ENCODE data around the gene PITRM1.
"Not testable (repeated sequence)": the region's sequence is repeated elsewhere in the genome, so short reads cannot be mapped to it uniquely, and the experiment has no call there.

PITRM1 gene

DNA sequence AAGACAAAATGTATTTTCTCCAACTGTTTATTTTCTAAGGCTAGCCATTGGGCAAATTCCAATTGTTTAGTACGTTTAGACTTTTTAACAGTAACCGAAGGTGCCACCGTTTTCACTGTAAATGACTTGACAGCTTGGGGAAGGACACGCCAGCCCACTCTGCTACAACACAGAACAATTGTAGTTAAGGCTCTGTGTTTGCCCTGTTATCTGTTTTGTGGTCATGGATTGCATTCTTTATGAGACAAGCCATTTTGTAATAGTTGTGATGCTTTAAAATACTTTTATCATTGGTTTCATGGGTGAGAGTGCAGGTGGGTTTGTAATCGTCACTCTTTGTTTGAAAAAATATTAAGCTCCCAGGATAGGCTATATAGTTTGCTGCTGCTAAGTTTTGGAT lies 6.6 kb upstream of the PITRM1 start:
- Histone ChIP-seq H3K9ac (ENCODE audit: low read length) (no peak overlapping the region), H3K4me3 (ENCODE audit: low read depth in 1 of 2, low read length in 2 of 2) (no peak overlapping the region), H3K4me1 (ENCODE audit: insufficient read depth, low read length) (no peaks in the 10 kb centered on the region), H3K36me3 (ENCODE audit: insufficient read depth, low read length) (no peaks in the 10 kb centered on the region), H3K27me3 (ENCODE audit: control insufficient read depth in 1 of 2, insufficient read depth in 2 of 2, low read length in 2 of 2) (no peaks in the 10 kb centered on the region), H3K9me3 (ENCODE audit: low read length) (no peaks in the 10 kb centered on the region), H3K27ac (ENCODE audit: low read depth, low read length) (no peak overlapping the region)

GRCh38 chr10:3178042-3178441 lies 5.5 kb upstream of the PITRM1 start:
- H3K27me3 ChIP-seq (ENCODE audit: control insufficient read depth in 1 of 2, insufficient read depth in 2 of 2, low read length in 2 of 2) = no peaks in the 10 kb centered on the region
- H3K9ac ChIP-seq (ENCODE audit: low read length) = no peak overlapping the region
- H3K4me1 ChIP-seq (ENCODE audit: insufficient read depth, low read length) = no peaks in the 10 kb centered on the region
- H3K27ac ChIP-seq (ENCODE audit: low read depth, low read length) = no peak overlapping the region
- H3K36me3 ChIP-seq (ENCODE audit: insufficient read depth, low read length) = no peaks in the 10 kb centered on the region
- H3K9me3 ChIP-seq (ENCODE audit: low read length) = no peaks in the 10 kb centered on the region
- no peak overlapping the region for H3K4me3 ChIP-seq (ENCODE audit: low read depth in 1 of 2, low read length in 2 of 2)

DNA sequence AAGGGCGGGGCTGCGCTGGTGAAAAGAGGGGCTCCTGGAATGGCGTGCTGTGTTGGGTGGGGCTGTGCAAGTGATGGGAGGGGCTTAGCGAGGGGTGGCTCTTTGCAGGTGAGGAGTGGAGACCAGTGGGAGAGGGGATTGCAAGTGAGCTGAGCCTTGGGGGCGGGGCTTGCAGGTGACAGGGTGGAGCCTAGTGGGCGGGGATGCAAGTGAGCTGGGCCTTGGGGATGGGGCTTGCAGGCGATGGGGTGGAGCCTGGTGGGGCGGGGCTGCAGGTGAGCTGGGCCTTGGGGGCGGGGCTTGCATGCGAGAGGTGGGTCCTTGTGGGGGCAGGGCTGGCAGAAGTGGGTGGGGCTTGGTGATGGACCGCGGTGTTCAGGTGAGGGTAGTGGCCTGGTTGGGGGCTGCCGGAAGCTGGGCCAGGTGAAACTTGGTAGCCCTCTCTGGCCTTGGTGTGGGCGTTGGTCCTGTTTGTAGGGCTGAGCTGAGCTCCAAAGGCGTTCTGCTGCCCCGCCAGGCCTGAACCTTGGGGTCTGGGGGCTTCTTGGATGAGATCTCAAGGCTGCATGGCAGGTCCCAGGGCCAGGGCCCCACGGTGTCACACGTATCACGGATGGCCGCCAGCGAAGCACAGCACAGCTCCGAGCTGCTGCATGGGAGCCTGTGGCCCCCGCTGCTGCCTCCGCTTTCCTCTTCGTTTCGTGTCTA lies 743 bp upstream of the PITRM1 start:
- no peak overlapping the region for H3K9ac ChIP-seq (ENCODE audit: low read length)
- no peak overlapping the region for H3K27ac ChIP-seq (ENCODE audit: low read depth, low read length)

DNA sequence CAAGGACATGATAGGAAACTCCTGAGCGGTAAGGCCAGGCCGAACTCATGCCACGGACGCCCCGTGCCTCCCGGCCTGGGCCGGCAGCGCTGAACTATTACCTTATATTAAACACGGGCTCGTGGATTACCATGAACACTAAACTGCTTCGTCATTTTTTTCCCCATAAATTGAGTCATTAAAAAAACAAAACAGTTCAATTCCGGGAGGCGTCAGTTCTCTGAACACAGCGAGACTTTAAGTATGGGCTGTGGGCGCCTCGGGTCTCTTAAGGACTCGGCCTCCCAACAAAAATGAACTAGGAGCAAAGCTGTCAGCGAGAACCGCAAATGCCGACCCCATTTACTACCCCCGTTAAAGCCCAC lies 519 bp downstream of the PITRM1 start:
- Histone ChIP-seq H3K27me3 (ENCODE audit: control insufficient read depth in 1 of 2, insufficient read depth in 2 of 2, low read length in 2 of 2) (no peaks in the 10 kb centered on the region), H3K4me3 (ENCODE audit: low read depth in 1 of 2, low read length in 2 of 2) (peak overlapping the region; percentile 63 to 86), H3K9ac (ENCODE audit: low read length) (peak overlapping the region; percentile 74), H3K4me1 (ENCODE audit: insufficient read depth, low read length) (peaks cover 6% of the 10 kb centered on the region), H3K9me3 (ENCODE audit: low read length) (no peaks in the 10 kb centered on the region), H3K27ac (ENCODE audit: low read depth, low read length) (peak overlapping the region; percentile 65), H3K36me3 (ENCODE audit: insufficient read depth, low read length) (peaks cover 27% of the 10 kb centered on the region)

More for the DNA sequence above, 743 bp upstream of the PITRM1 start:
- peaks cover 15% of the 10 kb centered on the region for H3K36me3 ChIP-seq (ENCODE audit: insufficient read depth, low read length)
- H3K27me3 ChIP-seq (ENCODE audit: control insufficient read depth in 1 of 2, insufficient read depth in 2 of 2, low read length in 2 of 2) = no peaks in the 10 kb centered on the region
- peaks cover 6% of the 10 kb centered on the region for H3K4me1 ChIP-seq (ENCODE audit: insufficient read depth, low read length)
- H3K9me3 ChIP-seq (ENCODE audit: low read length) = no peaks in the 10 kb centered on the region
- peak overlapping the region; percentile 34 to 52 for H3K4me3 ChIP-seq (ENCODE audit: low read depth in 1 of 2, low read length in 2 of 2)

DNA sequence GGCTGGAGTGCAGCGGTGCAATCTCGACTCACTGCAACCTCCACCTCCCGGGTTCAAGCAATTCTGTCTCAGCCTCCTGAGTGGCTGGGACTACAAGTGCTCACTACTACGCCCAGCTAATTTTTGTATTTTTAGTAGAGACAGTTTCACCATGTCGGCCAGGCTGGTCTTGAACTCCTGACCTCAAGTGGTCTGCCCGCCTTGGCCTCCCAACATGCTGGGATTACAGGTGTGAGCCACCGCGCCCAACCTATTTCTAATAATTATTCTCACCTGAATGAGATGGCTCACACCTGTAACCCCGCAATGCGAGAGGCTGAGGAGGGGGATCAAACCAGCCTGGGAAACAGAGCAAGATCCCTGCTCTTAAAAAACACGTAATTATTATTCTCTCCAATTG lies 1.1 kb downstream of the PITRM1 start:
- H3K9me3 ChIP-seq (ENCODE audit: low read length); H3K27ac ChIP-seq (ENCODE audit: low read depth, low read length); H3K27me3 ChIP-seq (ENCODE audit: control insufficient read depth in 1 of 2, insufficient read depth in 2 of 2, low read length in 2 of 2); H3K4me1 ChIP-seq (ENCODE audit: insufficient read depth, low read length): not testable (repeated sequence)
- Histone ChIP-seq H3K36me3 (ENCODE audit: insufficient read depth, low read length) (peaks cover 32% of the 10 kb centered on the region), H3K4me3 (ENCODE audit: low read depth in 1 of 2, low read length in 2 of 2) (peak overlapping the region; percentile 63 to 86), H3K9ac (ENCODE audit: low read length) (peak overlapping the region; percentile 74)

- Histone ChIP-seq H3K9me3 (ENCODE audit: low read length) (no peaks in the 10 kb centered on the region), H3K9ac (ENCODE audit: low read length) (no peak overlapping the region), H3K4me1 (ENCODE audit: insufficient read depth, low read length) (peaks cover 6% of the 10 kb centered on the region), H3K4me3 (ENCODE audit: low read depth in 1 of 2, low read length in 2 of 2) (no peak overlapping the region), H3K27me3 (ENCODE audit: control insufficient read depth in 1 of 2, insufficient read depth in 2 of 2, low read length in 2 of 2) (no peaks in the 10 kb centered on the region), H3K27ac (ENCODE audit: low read depth, low read length) (no peak overlapping the region), H3K36me3 (ENCODE audit: insufficient read depth, low read length) (peaks cover 50% of the 10 kb centered on the region)
Observed at GRCh38 chr10:3169673-3170072, 2.9 kb downstream of the PITRM1 start.

DNA sequence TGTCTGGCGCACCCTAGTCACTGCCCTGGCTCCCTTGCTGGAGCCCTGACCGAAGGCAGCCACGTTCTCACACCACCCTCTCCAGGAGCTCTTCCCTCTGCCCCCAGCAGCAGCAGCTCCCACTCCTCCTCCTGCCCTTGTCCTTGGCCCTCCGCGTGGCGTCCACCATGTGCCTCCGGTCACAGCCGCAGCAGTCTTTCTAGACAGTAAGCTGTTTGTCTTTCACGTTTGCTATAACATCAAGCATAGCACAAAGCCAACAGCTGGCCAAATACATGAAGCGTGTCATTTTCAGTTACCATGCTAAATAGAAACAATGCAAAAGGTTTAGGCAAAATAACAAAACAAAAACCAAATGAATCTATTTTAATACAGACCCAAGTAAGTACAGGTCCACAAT lies 3.3 kb downstream of the PITRM1 start:
- Histone ChIP-seq H3K27ac (ENCODE audit: low read depth, low read length) (no peak overlapping the region), H3K4me3 (ENCODE audit: low read depth in 1 of 2, low read length in 2 of 2) (no peak overlapping the region), H3K9me3 (ENCODE audit: low read length) (no peaks in the 10 kb centered on the region), H3K4me1 (ENCODE audit: insufficient read depth, low read length) (peaks cover 6% of the 10 kb centered on the region), H3K9ac (ENCODE audit: low read length) (no peak overlapping the region), H3K36me3 (ENCODE audit: insufficient read depth, low read length) (peaks cover 54% of the 10 kb centered on the region), H3K27me3 (ENCODE audit: control insufficient read depth in 1 of 2, insufficient read depth in 2 of 2, low read length in 2 of 2) (no peaks in the 10 kb centered on the region)

DNA sequence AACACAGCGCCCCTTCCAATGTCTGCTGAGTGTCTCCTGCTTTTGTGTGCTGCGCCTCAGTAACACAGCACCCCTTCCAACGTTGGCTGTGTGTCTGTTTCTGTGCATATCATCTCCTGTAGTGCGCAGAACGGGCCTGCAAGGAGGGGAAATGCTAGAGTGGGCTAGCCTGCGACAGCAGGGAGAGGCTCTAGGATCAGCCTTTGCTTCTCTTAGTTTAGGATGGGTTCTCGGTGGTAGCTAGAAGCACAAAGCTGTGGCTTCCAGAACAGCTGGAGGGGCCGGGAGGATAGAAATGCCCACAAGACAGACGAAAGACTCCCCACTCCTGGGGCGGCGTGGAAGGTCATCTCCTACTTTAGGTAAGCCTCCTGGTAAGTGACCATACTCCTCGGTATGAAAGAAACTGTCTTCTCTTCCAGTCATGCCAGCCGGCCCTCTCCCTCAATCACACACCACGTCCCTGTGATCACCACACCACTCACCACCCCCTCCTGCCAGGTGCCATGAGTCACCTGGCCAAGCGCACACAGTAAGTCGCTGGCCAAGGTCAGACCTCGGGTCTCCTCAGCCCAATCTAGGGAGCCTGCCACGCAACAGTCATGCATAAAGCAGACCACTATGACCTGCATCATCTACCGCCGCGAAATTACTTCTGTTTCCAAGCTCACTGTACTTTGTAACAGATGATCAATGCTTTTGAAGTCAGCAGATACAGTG lies 4.8 kb downstream of the PITRM1 start:
- H3K9ac ChIP-seq (ENCODE audit: low read length) = no peak overlapping the region
- no peaks in the 10 kb centered on the region for H3K27me3 ChIP-seq (ENCODE audit: control insufficient read depth in 1 of 2, insufficient read depth in 2 of 2, low read length in 2 of 2)
- peaks cover 6% of the 10 kb centered on the region for H3K4me1 ChIP-seq (ENCODE audit: insufficient read depth, low read length)
- H3K27ac ChIP-seq (ENCODE audit: low read depth, low read length) = no peak overlapping the region
- H3K36me3 ChIP-seq (ENCODE audit: insufficient read depth, low read length) = peaks cover 67% of the 10 kb centered on the region
- H3K9me3 ChIP-seq (ENCODE audit: low read length) = no peaks in the 10 kb centered on the region
- H3K4me3 ChIP-seq (ENCODE audit: low read depth in 1 of 2, low read length in 2 of 2) = no peak overlapping the region

- Histone ChIP-seq H3K36me3 (ENCODE audit: insufficient read depth, low read length) (peaks cover 77% of the 10 kb centered on the region), H3K27me3 (ENCODE audit: control insufficient read depth in 1 of 2, insufficient read depth in 2 of 2, low read length in 2 of 2) (no peaks in the 10 kb centered on the region), H3K9me3 (ENCODE audit: low read length) (no peaks in the 10 kb centered on the region), H3K4me1 (ENCODE audit: insufficient read depth, low read length) (peaks cover 5% of the 10 kb centered on the region), H3K27ac (ENCODE audit: low read depth, low read length) (no peak overlapping the region), H3K4me3 (ENCODE audit: low read depth in 1 of 2, low read length in 2 of 2) (no peak overlapping the region), H3K9ac (ENCODE audit: low read length) (no peak overlapping the region)
Observed at GRCh38 chr10:3166496-3167290, 5.9 kb downstream of the PITRM1 start.

DNA sequence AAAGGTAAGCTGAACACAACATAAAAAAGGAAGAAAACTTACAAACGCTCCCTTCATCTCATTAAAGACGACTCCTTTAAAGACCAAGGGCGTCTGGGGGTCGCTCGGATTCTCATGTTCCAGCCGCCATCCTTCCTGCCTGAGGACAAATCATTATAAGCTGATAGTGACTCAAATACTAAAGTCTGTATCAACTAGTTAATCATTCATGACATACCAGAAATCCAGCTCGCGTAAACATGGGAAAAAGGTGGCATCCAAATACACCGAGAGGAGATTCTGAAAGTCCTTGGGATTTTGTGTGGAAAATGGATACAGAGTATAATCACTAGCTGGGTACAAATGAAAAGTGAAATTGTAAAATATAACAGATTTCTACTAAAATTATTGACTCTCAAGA lies 7.4 kb downstream of the PITRM1 start:
- H3K4me1 ChIP-seq (ENCODE audit: insufficient read depth, low read length) = no peaks in the 10 kb centered on the region
- H3K9me3 ChIP-seq (ENCODE audit: low read length) = no peaks in the 10 kb centered on the region
- H3K9ac ChIP-seq (ENCODE audit: low read length) = no peak overlapping the region
- no peak overlapping the region for H3K4me3 ChIP-seq (ENCODE audit: low read depth in 1 of 2, low read length in 2 of 2)
- H3K36me3 ChIP-seq (ENCODE audit: insufficient read depth, low read length) = peaks cover 82% of the 10 kb centered on the region
- H3K27me3 ChIP-seq (ENCODE audit: control insufficient read depth in 1 of 2, insufficient read depth in 2 of 2, low read length in 2 of 2) = no peaks in the 10 kb centered on the region
- no peak overlapping the region for H3K27ac ChIP-seq (ENCODE audit: low read depth, low read length)

- no peaks in the 10 kb centered on the region for H3K27me3 ChIP-seq (ENCODE audit: control insufficient read depth in 1 of 2, insufficient read depth in 2 of 2, low read length in 2 of 2)
- H3K4me3 ChIP-seq (ENCODE audit: low read depth in 1 of 2, low read length in 2 of 2) = no peak overlapping the region
- H3K36me3 ChIP-seq (ENCODE audit: insufficient read depth, low read length) = peaks cover 85% of the 10 kb centered on the region
Observed at GRCh38 chr10:3163879-3164278, 8.7 kb downstream of the PITRM1 start.

More at GRCh38 chr10:3163879-3164278, 8.7 kb downstream of the PITRM1 start:
- no peak overlapping the region for H3K9ac ChIP-seq (ENCODE audit: low read length)
- H3K4me1 ChIP-seq (ENCODE audit: insufficient read depth, low read length) = no peaks in the 10 kb centered on the region
- no peak overlapping the region for H3K27ac ChIP-seq (ENCODE audit: low read depth, low read length)
- no peaks in the 10 kb centered on the region for H3K9me3 ChIP-seq (ENCODE audit: low read length)

All from muscle layer of colon (tissue), 2 donors.